ENCODE results near the gene TRAF3IP3. TPM values are rescaled to one million over a fixed set of nuclear protein-coding genes. Genes with fewer than 3 reads are reported as not detected.

Gene TRAF3IP3
- total RNA-seq, 4 donors from 2014 or later: 1.6 to 3.1 (median 2.0) TPM; not detected in 1

GRCh38 chr1:209831615-209832014 lies 75.8 kb downstream of the TRAF3IP3 start:
- peaks cover 59% of the 10 kb centered on the region for H3K36me3 ChIP-seq
- H3K9me3 ChIP-seq: no peaks in the 10 kb centered on the region
- no peak for DNase-seq (ENCODE audit: low spot score in 2 of 2)
- H3K4me3 ChIP-seq: no peak overlapping the region
- WGBS: 85% methylated on average over 1 of the region's 1 CpG
- H3K27me3 ChIP-seq: no peaks in the 10 kb centered on the region
- TF ChIP-seq, protein P1, sequence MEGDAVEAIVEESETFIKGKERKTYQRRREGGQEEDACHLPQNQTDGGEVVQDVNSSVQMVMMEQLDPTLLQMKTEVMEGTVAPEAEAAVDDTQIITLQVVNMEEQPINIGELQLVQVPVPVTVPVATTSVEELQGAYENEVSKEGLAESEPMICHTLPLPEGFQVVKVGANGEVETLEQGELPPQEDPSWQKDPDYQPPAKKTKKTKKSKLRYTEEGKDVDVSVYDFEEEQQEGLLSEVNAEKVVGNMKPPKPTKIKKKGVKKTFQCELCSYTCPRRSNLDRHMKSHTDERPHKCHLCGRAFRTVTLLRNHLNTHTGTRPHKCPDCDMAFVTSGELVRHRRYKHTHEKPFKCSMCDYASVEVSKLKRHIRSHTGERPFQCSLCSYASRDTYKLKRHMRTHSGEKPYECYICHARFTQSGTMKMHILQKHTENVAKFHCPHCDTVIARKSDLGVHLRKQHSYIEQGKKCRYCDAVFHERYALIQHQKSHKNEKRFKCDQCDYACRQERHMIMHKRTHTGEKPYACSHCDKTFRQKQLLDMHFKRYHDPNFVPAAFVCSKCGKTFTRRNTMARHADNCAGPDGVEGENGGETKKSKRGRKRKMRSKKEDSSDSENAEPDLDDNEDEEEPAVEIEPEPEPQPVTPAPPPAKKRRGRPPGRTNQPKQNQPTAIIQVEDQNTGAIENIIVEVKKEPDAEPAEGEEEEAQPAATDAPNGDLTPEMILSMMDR (IDR thresholded peaks at IDR 0.05): no peak
- TF ChIP-seq POLR2A (IDR thresholded peaks at IDR 0.05) (no peak), POLR2AphosphoS5 (IDR thresholded peaks at IDR 0.05) (no peak), EP300 (IDR thresholded peaks at IDR 0.05) (no peak)
- no peak overlapping the region for H3K27ac ChIP-seq
- H3K4me1 ChIP-seq: peaks cover 32% of the 10 kb centered on the region

Other genes with a start within 250 kb of the TRAF3IP3 start
- gene CAMK1G, start 172.3 kb upstream of the TRAF3IP3 start, total RNA-seq: under 1 TPM in 2 of 4 donors, not detected in 2; 0.23 to 0.34 TPM
- 100 to 1,000 TPM in 2 of 4 donors, 10 to 100 TPM in 2; 74.2 to 165 (median 127) TPM for gene LAMB3, start 103.6 kb upstream of the TRAF3IP3 start, total RNA-seq
- gene G0S2, start 80.6 kb upstream of the TRAF3IP3 start, total RNA-seq: 10 to 100 TPM; 15.9 to 51.8 (median 31.8) TPM
- gene HSD11B1, start 51.2 kb upstream of the TRAF3IP3 start, total RNA-seq: 10 to 100 TPM; 26.2 to 88.5 (median 52.0) TPM
- gene C1orf74, start 28.5 kb downstream of the TRAF3IP3 start, total RNA-seq: 10 to 100 TPM; 10.1 to 18.1 (median 15.1) TPM
- gene IRF6, start 50.1 kb downstream of the TRAF3IP3 start, total RNA-seq: 100 to 1,000 TPM; 195 to 235 (median 227) TPM
- gene UTP25, start 71.9 kb downstream of the TRAF3IP3 start, total RNA-seq: 10 to 100 TPM in 3 of 4 donors, 1 to 10 TPM in 1; 9.6 to 17.9 (median 11.6) TPM
- under 1 TPM in 1 of 4 donors, not detected in 3; 0.26 TPM for gene SYT14, start 182.2 kb downstream of the TRAF3IP3 start, total RNA-seq